ENCODE data around the gene CGREF1. TPM values are rescaled to one million over a fixed set of nuclear protein-coding genes. Genes with fewer than 3 reads are reported as not detected.

CGREF1 gene
- total and polyA plus RNA-seq, 2 donors (not counting 3 experiments of a cell fraction or from before 2014, with no cell fraction given) = 2.9 to 5.8 TPM

GRCh38 chr2:27130396-27130795, 11.5 kb upstream of the CGREF1 start:
- Histone ChIP-seq H3K9me1 (replicated peaks; ENCODE audit: control insufficient read depth, extremely low read depth, insufficient read depth, low read length) (no peaks in the 10 kb centered on the region), H3K9me3 (replicated peaks; ENCODE audit: control insufficient read depth, insufficient read depth, low read length) (no peaks in the 10 kb centered on the region), H3K36me3 (ENCODE audit: control insufficient read depth in 2 of 2, extremely low read depth in 1 of 2, insufficient read depth in 2 of 2, low read length in 2 of 2) (peaks cover 6 to 27% of the 10 kb centered on the region in 2 experiments), H3K4me2 (ENCODE audit: insufficient read depth, low read length) (no peak overlapping the region), H3K27ac (ENCODE audit: insufficient read depth, low read depth, low read length) (no peak overlapping the region), H3K79me2 (ENCODE audit: control insufficient read depth, insufficient read depth, low read length) (peaks cover 18% of the 10 kb centered on the region), H3K4me3 (replicated peaks in 1 of 3; ENCODE audit: insufficient read depth in 1 of 3, low read depth in 1 of 3, low read length in 3 of 3) (no peak overlapping the region), H2AFZ (ENCODE audit: low read depth, low read length) (no peak overlapping the region), H3K9ac (replicated peaks; ENCODE audit: extremely low read depth, insufficient read depth, low read length) (no peak overlapping the region), H3K27me3 (ENCODE audit: control insufficient read depth in 2 of 2, insufficient read depth in 2 of 2, low read length in 2 of 2) (no peaks in the 10 kb centered on the region), H3K4me1 (ENCODE audit: control insufficient read depth, extremely low read depth, insufficient read depth, low read length) (peaks cover 10% of the 10 kb centered on the region), H4K20me1 (replicated peaks; ENCODE audit: control insufficient read depth, extremely low read depth, insufficient read depth, low read length) (no peaks in the 10 kb centered on the region)
- intact Hi-C loops (cut with micrococcal nuclease) = no loop called here
- dilution Hi-C loops (cut with MboI; ENCODE audit: extremely low pct_ligation_motif_present, low sequenced_read_pairs) = no loop called here
- ChIA-PET CTCF (no interaction called here), POLR2A (no interaction called here)
- no TSS peak for BruUV-seq (replicated peaks)
- FAIRE-seq (no peak), DNase-seq (ENCODE audit: low read depth, low spot score) (no peak)
- TF ChIP-seq EZH2 (IDR thresholded peaks at IDR 0.05; ENCODE audit: borderline replicate concordance, low read depth, low read length, severe bottlenecking) (no peak), CTCF (IDR thresholded peaks at IDR 0.05; ENCODE audit: extremely low read depth in 1 of 2, insufficient read depth in 1 of 2, low read depth in 1 of 2, low read length in 2 of 2) (no peak), FOS (IDR thresholded peaks at IDR 0.05; ENCODE audit: borderline replicate concordance, insufficient read depth, low read length) (no peak), POLR2A (IDR thresholded peaks at IDR 0.05; ENCODE audit: low read depth, low read length) (no peak), MYC (IDR thresholded peaks at IDR 0.05; ENCODE audit: low read depth, low read length) (no peak), MAX (IDR thresholded peaks at IDR 0.05; ENCODE audit: insufficient read depth, insufficient read length) (no peak), POLR2AphosphoS5 (IDR thresholded peaks at IDR 0.05; ENCODE audit: insufficient read depth, low read depth, low read length) (no peak), JUN (IDR thresholded peaks at IDR 0.05; ENCODE audit: borderline replicate concordance, insufficient read depth, insufficient read length, low read depth) (no peak), GATA2 (IDR thresholded peaks at IDR 0.05; ENCODE audit: insufficient read depth, insufficient read length, low read depth, low read length) (no peak)

All from endothelial cell of umbilical vein (primary cell).